HG02642 (cell line): ENCODE results near the gene SMCHD1.
A peak's percentile ranks its signal among the peaks of the same experiment; 100 is the strongest.
"Not testable (repeated sequence)": the region's sequence is repeated elsewhere in the genome, so short reads cannot be mapped to it uniquely, and the experiment has no call there.

Source experiments
- ATAC-seq: cut with Tn5 transposase; IDR thresholded peaks from one replicate; pipeline ENCODE4 v1.9.1; 2021; ENCODE audit warnings: mild to moderate bottlenecking; ENCODE audit not compliant: unreplicated experiment, poor library complexity

SMCHD1 gene

GRCh38 chr18:2715990-2716389 is 60.5 kb downstream of the SMCHD1 start:
- ATAC-seq, result no peak

GRCh38 chr18:2716394-2717326 is 61.1 kb downstream of the SMCHD1 start:
- ATAC-seq, result no peak

GRCh38 chr18:2717407-2717806 is 61.9 kb downstream of the SMCHD1 start:
- no peak for ATAC-seq

- no peak for ATAC-seq
Measured at GRCh38 chr18:2719040-2719439, 63.5 kb downstream of the SMCHD1 start.

- no peak for ATAC-seq
Measured at GRCh38 chr18:2723207-2723606, 67.7 kb downstream of the SMCHD1 start.

GRCh38 chr18:2729757-2730156 is 74.2 kb downstream of the SMCHD1 start:
- ATAC-seq, result no peak

GRCh38 chr18:2736823-2737222 is 81.3 kb downstream of the SMCHD1 start:
- no peak for ATAC-seq

GRCh38 chr18:2740082-2740481 is 84.6 kb downstream of the SMCHD1 start:
- not testable (repeated sequence) for ATAC-seq

- no peak for ATAC-seq
Measured at GRCh38 chr18:2746274-2746673, 90.7 kb downstream of the SMCHD1 start.

- no peak for ATAC-seq
Measured at GRCh38 chr18:2758309-2758708, 102.8 kb downstream of the SMCHD1 start.

GRCh38 chr18:2774669-2775068 is 119.1 kb downstream of the SMCHD1 start:
- no peak for ATAC-seq

GRCh38 chr18:2776601-2777000 is 121.1 kb downstream of the SMCHD1 start:
- ATAC-seq, result no peak

GRCh38 chr18:2777241-2777640 is 121.7 kb downstream of the SMCHD1 start:
- no peak for ATAC-seq

GRCh38 chr18:2780750-2781149 is 125.2 kb downstream of the SMCHD1 start:
- ATAC-seq, result no peak

- no peak for ATAC-seq
Measured at GRCh38 chr18:2787225-2787624, 131.7 kb downstream of the SMCHD1 start.

GRCh38 chr18:2792395-2792794 is 136.9 kb downstream of the SMCHD1 start:
- ATAC-seq, result no peak

- no peak for ATAC-seq
Measured at GRCh38 chr18:2794159-2794558, 138.6 kb downstream of the SMCHD1 start.

- peak; percentile 72 for ATAC-seq
Measured at GRCh38 chr18:2797951-2798350, 142.4 kb downstream of the SMCHD1 start.

GRCh38 chr18:2799369-2799768 is 143.8 kb downstream of the SMCHD1 start:
- no peak for ATAC-seq

GRCh38 chr18:2805970-2806943 is 150.7 kb downstream of the SMCHD1 start:
- ATAC-seq, result no peak

- not testable (repeated sequence) for ATAC-seq
Measured at GRCh38 chr18:2808640-2809039, 153.1 kb downstream of the SMCHD1 start.
